CMK (cell line): ENCODE measurements around the gene GABPB2.

Source experiments
- DNase-seq: peaks from one replicate; pipeline ENCODE4 v3.0.0-alpha.2; 2010; ENCODE audit warnings: low read depth

The GABPB2 gene

DNA sequence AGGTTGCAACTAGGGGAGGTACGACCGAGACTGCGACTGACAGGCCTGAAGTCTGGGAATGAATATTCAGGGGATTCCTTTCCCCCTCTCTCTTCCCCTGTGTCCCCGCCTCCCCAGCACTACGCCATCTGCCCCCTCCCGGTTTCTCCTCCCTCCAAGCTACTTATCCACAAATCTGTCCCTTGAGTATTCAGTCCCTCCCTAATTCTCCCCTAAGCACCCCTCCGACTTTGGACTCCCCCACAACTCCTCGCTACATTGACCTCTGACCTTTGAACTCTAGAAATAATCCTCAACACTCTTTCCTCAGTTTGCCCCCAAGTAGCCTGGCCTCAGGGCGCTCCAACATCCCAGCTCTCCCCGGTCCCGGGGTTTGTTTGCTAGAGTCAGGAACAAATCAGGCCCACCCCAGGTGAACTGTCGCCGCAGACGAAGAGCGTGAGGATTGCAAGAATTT, 94.7 kb downstream of the GABPB2 start:
- no peak for DNase-seq

DNA sequence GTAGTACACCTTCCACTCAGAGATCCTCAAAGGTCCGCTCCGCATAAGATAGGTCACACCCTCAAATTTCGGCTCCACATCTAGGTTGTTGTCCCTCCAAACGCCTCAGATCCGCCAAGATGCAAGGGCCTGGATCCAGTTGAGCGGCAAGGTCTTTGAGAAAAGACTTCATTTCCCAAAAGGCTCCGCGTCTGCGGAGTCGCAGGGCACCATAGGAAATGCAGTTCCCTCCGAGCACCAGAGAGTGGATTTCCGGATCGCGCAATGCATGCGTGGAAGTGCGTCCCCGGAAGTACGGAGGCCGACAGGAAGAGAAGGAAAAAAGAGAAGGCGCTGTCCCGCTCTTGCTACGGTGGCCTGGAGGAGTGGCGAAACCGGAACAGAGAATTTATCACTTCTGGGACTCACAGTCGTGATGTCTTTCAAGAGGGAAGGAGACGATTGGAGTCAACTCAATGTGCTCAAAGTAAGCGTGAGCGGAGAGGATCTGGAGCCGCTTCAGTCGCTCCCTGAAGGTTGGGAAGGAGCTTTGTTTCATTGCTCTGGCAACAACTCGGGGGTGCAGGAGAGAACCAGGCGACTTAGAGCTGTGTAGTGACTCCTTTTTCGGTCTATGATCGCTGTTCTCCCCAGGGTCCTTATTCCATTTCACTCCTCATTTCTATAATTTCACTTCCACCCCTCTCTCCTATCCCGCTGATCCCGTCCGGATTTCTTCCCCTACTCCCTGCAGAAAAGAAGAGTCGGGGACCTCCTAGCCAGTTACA, 95.4 kb downstream of the GABPB2 start, which contains the start of the genes LYSMD1 and SCNM1:
LYSMD1 (minus strand) TSS at position 165 of the 767 bp plus-strand sequence. CDS start 644 bp downstream, outside the sequence.
SCNM1 (plus strand) TSS at position 407 of the 767 bp plus-strand sequence; CDS start at position 416, 9 bp downstream.
- DNase-seq, result peak; percentile 98

DNA sequence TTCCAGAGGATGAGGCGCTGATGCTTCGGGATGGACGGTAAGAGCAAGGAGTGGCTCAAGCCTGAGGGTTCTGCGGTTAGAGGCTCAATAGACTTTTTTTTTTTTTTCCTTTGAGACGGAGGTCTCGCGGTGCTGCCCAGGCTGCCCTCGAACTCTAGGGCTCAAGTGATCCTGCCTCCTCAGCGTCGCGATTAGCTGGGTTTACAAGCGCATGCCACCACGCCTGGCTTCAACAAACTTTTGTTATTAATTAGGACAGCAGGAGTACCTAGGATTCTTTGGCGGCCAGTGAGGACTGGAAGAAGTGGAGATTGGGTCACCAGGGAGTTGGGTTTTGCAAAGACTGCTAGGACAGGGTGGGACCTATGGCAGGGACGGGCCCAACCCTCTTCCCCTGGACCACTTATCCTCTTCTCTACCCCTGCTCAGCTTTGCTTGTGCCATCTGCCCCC, 96.0 kb downstream of the GABPB2 start:
- peak; percentile 63 for DNase-seq

DNA sequence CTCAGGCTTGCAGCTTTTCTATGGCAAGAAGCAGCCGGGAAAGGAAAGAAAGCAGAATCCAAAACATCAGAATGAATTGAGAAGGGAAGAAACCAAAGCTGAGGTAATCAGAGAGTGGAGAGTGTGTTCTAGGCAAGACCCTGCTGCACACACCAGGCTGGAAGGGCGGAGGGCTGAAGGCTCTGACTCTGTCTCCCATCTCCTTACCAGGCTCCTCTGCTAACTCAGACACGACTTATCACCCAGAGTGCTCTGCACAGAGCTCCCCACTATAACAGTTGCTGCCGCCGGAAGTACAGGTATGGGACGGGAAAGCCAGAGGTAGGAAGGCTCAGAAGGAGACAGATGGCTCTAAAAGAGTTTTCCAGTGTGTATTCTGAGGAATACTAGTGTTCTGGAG, 96.6 kb downstream of the GABPB2 start:
- no peak for DNase-seq

DNA sequence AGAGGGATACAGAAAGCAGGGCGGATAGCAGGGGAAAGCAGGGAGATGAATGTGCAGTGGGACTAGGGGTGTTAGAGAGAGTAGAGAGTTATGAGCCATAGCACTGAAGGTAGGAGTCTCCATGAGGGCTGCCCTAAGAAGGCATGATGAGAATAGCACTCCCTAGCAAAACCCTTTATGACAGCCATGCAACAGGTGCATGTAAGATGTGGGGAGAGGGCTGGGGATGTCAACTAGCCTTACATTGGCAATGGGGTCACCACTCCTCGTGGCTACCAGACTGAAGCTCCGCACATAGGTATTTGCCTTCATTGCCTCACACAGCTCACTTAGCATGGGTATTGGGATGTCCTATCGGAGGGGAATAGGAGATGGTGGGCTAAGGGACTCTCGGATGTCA, 100.6 kb downstream of the GABPB2 start:
- DNase-seq, result no peak
